ENCODE data around the gene CHD9NB.

CHD9NB gene

GRCh38 chr16:53065461-53066061 is 12.9 kb upstream of the CHD9NB start:
- Histone ChIP-seq H3K4me2 (ENCODE audit: low read length) (no peak overlapping the region), H3K79me1 (ENCODE audit: low read length) (no peaks in the 10 kb centered on the region), H3K23ac (ENCODE audit: low read length) (no peak overlapping the region), H2AFZ (ENCODE audit: insufficient read depth, low read length, poor library complexity) (no peak overlapping the region), H4K12ac (ENCODE audit: low read depth, low read length) (no peak overlapping the region), H2BK12ac (ENCODE audit: low read length) (no peak overlapping the region), H3K9me3 (ENCODE audit: insufficient read depth, low read depth, low read length) (no peaks in the 10 kb centered on the region), H2AK5ac (ENCODE audit: low read length) (no peak overlapping the region), H3K4me3 (ENCODE audit: low read depth, low read length) (no peak overlapping the region), H3K4me1 (ENCODE audit: control insufficient read depth in 1 of 2, insufficient read depth in 2 of 2, low read length in 2 of 2) (peaks cover 3% of the 10 kb centered on the region in 2 experiments), H4K91ac (ENCODE audit: low read depth, low read length) (no peak overlapping the region), H3K18ac (ENCODE audit: low read length) (no peak overlapping the region), H3K4ac (ENCODE audit: low read depth, low read length) (no peak overlapping the region), H3K79me2 (ENCODE audit: control insufficient read depth, insufficient read depth, low read length, poor library complexity) (peaks cover 1% of the 10 kb centered on the region), H3K9ac (ENCODE audit: low read length) (no peak overlapping the region), H3K27ac (ENCODE audit: low read depth, low read length) (no peak overlapping the region), H2BK120ac (ENCODE audit: insufficient read depth, low read length, poor library complexity) (no peak overlapping the region), H3K27me3 (ENCODE audit: insufficient read depth, low read length) (no peaks in the 10 kb centered on the region), H2BK5ac (ENCODE audit: low read depth, low read length, poor library complexity) (no peak overlapping the region), H3K14ac (ENCODE audit: low read length) (no peak overlapping the region), H3K36me3 (ENCODE audit: control insufficient read depth in 1 of 2, insufficient read depth in 2 of 2, low read length in 2 of 2) (peaks cover 0 to 5% of the 10 kb centered on the region in 2 experiments), H4K8ac (ENCODE audit: low read depth, low read length) (no peak overlapping the region)
- DNase-seq = no peak
- WGBS (ENCODE audit: extremely low coverage, insufficient coverage, insufficient read length) = no CpG with 5 or more reads among the region's 6 CpGs

DNA sequence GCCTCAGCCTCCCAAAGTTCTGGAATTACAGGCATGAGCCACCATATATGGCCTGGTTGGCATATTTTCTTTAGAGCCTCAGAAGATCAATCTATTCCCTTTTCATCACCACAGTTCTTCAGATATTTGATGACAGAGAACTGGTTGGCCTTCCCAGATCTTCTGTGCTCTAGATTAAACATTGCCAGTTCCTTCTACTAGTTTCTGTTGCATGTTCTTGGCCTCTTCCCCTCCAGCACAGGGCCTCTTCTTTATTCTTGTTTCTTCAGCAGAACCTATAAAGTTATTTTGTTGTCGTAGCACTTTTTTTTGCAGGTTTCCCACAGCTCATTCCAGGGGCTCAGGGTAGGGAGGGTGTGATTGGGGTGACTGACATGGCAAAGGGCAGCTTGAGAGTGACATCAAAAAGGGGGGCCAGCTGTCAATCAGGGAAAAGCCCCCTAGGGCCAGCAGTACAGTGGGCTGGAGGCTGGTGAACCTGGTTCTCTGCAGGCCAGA is 11.4 kb upstream of the CHD9NB start:
- peak overlapping the region; percentile 14 for H3K4ac ChIP-seq (ENCODE audit: low read depth, low read length)
- peaks cover 1% of the 10 kb centered on the region for H3K79me2 ChIP-seq (ENCODE audit: control insufficient read depth, insufficient read depth, low read length, poor library complexity)
- H2BK12ac ChIP-seq (ENCODE audit: low read length) = no peak overlapping the region

DNA sequence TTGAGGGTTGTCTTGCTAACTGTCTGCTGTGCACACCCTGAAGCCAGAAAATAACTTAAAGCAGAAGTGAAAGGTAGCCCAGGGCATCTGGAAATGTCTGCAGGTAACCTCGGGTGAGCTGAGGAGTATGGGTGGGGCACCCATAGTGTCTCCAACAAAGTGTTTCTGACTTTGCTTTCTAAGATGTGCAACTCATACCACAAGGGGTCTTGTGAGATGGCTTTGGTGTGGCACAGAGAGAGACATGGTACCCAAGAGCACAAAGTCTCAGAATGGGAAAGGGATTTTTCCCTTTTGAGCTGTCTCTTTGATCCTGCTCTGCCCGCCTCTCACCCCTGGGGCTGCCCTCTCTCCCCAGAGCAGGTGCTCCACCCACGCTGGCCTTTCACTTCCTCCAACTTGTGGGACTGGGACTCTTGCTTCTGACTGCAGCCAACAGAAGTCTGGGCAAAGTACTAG is 9.0 kb upstream of the CHD9NB start:
- H2AFZ ChIP-seq (ENCODE audit: insufficient read depth, low read length, poor library complexity) = no peak overlapping the region
- no peak overlapping the region for H3K4me2 ChIP-seq (ENCODE audit: low read length)
- H3K23ac ChIP-seq (ENCODE audit: low read length) = no peak overlapping the region

More for the DNA sequence above, 11.4 kb upstream of the CHD9NB start:
- no peak for DNase-seq
- Histone ChIP-seq H3K18ac (ENCODE audit: low read length) (no peak overlapping the region), H3K23ac (ENCODE audit: low read length) (no peak overlapping the region), H2BK120ac (ENCODE audit: insufficient read depth, low read length, poor library complexity) (no peak overlapping the region), H3K9me3 (ENCODE audit: insufficient read depth, low read depth, low read length) (no peaks in the 10 kb centered on the region), H2BK5ac (ENCODE audit: low read depth, low read length, poor library complexity) (no peak overlapping the region), H3K79me1 (ENCODE audit: low read length) (no peaks in the 10 kb centered on the region), H3K4me1 (ENCODE audit: control insufficient read depth in 1 of 2, insufficient read depth in 2 of 2, low read length in 2 of 2) (peaks cover 3% of the 10 kb centered on the region in 2 experiments), H4K12ac (ENCODE audit: low read depth, low read length) (no peak overlapping the region), H3K27me3 (ENCODE audit: insufficient read depth, low read length) (no peaks in the 10 kb centered on the region), H3K4me2 (ENCODE audit: low read length) (no peak overlapping the region), H3K9ac (ENCODE audit: low read length) (no peak overlapping the region), H2AK5ac (ENCODE audit: low read length) (no peak overlapping the region), H3K36me3 (ENCODE audit: control insufficient read depth in 1 of 2, insufficient read depth in 2 of 2, low read length in 2 of 2) (peaks cover 0 to 5% of the 10 kb centered on the region in 2 experiments), H3K27ac (ENCODE audit: low read depth, low read length) (no peak overlapping the region), H3K4me3 (ENCODE audit: low read depth, low read length) (no peak overlapping the region), H2AFZ (ENCODE audit: insufficient read depth, low read length, poor library complexity) (no peak overlapping the region), H3K14ac (ENCODE audit: low read length) (no peak overlapping the region), H4K8ac (ENCODE audit: low read depth, low read length) (no peak overlapping the region), H4K91ac (ENCODE audit: low read depth, low read length) (no peak overlapping the region)
- no CpG with 5 or more reads among the region's 1 CpG for WGBS (ENCODE audit: extremely low coverage, insufficient coverage, insufficient read length)

DNA sequence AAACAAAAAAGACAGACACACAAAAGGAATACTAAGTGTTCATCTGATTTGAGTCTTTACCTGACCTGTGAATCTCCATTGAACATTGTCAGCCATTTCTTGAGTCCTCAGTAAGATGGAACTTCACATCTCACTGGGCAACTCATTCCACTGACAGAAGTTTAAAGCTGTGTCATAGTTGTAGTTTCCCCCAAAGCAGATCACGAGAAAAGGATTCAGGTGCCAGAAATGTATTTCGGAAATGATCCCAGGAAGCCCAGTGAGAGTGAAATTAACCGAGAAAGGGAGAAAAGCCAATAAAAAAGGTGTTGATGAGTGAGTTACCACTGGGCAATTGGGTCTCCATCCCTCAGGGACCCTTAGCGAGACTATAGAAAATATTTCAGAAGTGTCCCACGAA is 8.6 kb upstream of the CHD9NB start:
- no peak overlapping the region for H3K23ac ChIP-seq (ENCODE audit: low read length)
- H4K12ac ChIP-seq (ENCODE audit: low read depth, low read length) = no peak overlapping the region
- H4K8ac ChIP-seq (ENCODE audit: low read depth, low read length) = no peak overlapping the region
- DNase-seq = no peak
- no peak overlapping the region for H2AFZ ChIP-seq (ENCODE audit: insufficient read depth, low read length, poor library complexity)
- H2BK120ac ChIP-seq (ENCODE audit: insufficient read depth, low read length, poor library complexity) = no peak overlapping the region
- H2BK5ac ChIP-seq (ENCODE audit: low read depth, low read length, poor library complexity) = no peak overlapping the region
- H3K79me1 ChIP-seq (ENCODE audit: low read length) = no peaks in the 10 kb centered on the region
- H3K27me3 ChIP-seq (ENCODE audit: insufficient read depth, low read length) = no peaks in the 10 kb centered on the region
- no peak overlapping the region for H4K91ac ChIP-seq (ENCODE audit: low read depth, low read length)
- no peak overlapping the region for H2AK5ac ChIP-seq (ENCODE audit: low read length)
- WGBS (ENCODE audit: extremely low coverage, insufficient coverage, insufficient read length) = no CpG with 5 or more reads among the region's 5 CpGs
- no peaks in the 10 kb centered on the region for H3K79me2 ChIP-seq (ENCODE audit: control insufficient read depth, insufficient read depth, low read length, poor library complexity)
- no peak overlapping the region for H3K4ac ChIP-seq (ENCODE audit: low read depth, low read length)
- no peak overlapping the region for H3K14ac ChIP-seq (ENCODE audit: low read length)
- H2BK12ac ChIP-seq (ENCODE audit: low read length) = no peak overlapping the region
- H3K36me3 ChIP-seq (ENCODE audit: control insufficient read depth in 1 of 2, insufficient read depth in 2 of 2, low read length in 2 of 2) = no peaks in the 10 kb centered on the region
- no peak overlapping the region for H3K4me2 ChIP-seq (ENCODE audit: low read length)
- no peak overlapping the region for H3K18ac ChIP-seq (ENCODE audit: low read length)
- H3K9ac ChIP-seq (ENCODE audit: low read length) = no peak overlapping the region
- H3K9me3 ChIP-seq (ENCODE audit: insufficient read depth, low read depth, low read length) = no peaks in the 10 kb centered on the region
- no peak overlapping the region for H3K27ac ChIP-seq (ENCODE audit: low read depth, low read length)
- no peak overlapping the region for H3K4me3 ChIP-seq (ENCODE audit: low read depth, low read length)
- H3K4me1 ChIP-seq (ENCODE audit: control insufficient read depth in 1 of 2, insufficient read depth in 2 of 2, low read length in 2 of 2) = peaks cover 4 to 5% of the 10 kb centered on the region in 2 experiments

More for the DNA sequence above, 9.0 kb upstream of the CHD9NB start:
- Histone ChIP-seq H2AK5ac (ENCODE audit: low read length) (no peak overlapping the region), H3K27ac (ENCODE audit: low read depth, low read length) (no peak overlapping the region), H3K4me1 (ENCODE audit: control insufficient read depth in 1 of 2, insufficient read depth in 2 of 2, low read length in 2 of 2) (peaks cover 3% of the 10 kb centered on the region in 2 experiments), H3K9ac (ENCODE audit: low read length) (no peak overlapping the region), H3K18ac (ENCODE audit: low read length) (no peak overlapping the region), H3K36me3 (ENCODE audit: control insufficient read depth in 1 of 2, insufficient read depth in 2 of 2, low read length in 2 of 2) (no peaks in the 10 kb centered on the region), H3K9me3 (ENCODE audit: insufficient read depth, low read depth, low read length) (no peaks in the 10 kb centered on the region), H3K4ac (ENCODE audit: low read depth, low read length) (no peak overlapping the region), H2BK120ac (ENCODE audit: insufficient read depth, low read length, poor library complexity) (no peak overlapping the region), H3K14ac (ENCODE audit: low read length) (no peak overlapping the region), H4K12ac (ENCODE audit: low read depth, low read length) (no peak overlapping the region), H2BK12ac (ENCODE audit: low read length) (no peak overlapping the region), H3K27me3 (ENCODE audit: insufficient read depth, low read length) (no peaks in the 10 kb centered on the region), H3K79me1 (ENCODE audit: low read length) (no peaks in the 10 kb centered on the region), H4K8ac (ENCODE audit: low read depth, low read length) (no peak overlapping the region), H3K4me3 (ENCODE audit: low read depth, low read length) (no peak overlapping the region), H4K91ac (ENCODE audit: low read depth, low read length) (no peak overlapping the region), H2BK5ac (ENCODE audit: low read depth, low read length, poor library complexity) (no peak overlapping the region), H3K79me2 (ENCODE audit: control insufficient read depth, insufficient read depth, low read length, poor library complexity) (peaks cover 1% of the 10 kb centered on the region)
- WGBS (ENCODE audit: extremely low coverage, insufficient coverage, insufficient read length) = no CpG with 5 or more reads among the region's 3 CpGs
- no peak for DNase-seq
